Omental fat pad (tissue), 4 donors: ENCODE data around the gene PTPN9. TPM values are rescaled to one million over a fixed set of nuclear protein-coding genes. Genes with fewer than 3 reads are reported as not detected.
"Not testable (repeated sequence)": the region's sequence is repeated elsewhere in the genome, so short reads cannot be mapped to it uniquely, and the experiment has no call there.

Experiments
- ATAC-seq: fragments of 150-250 bp; one replicate; pipeline ENCODE4 v1.9.1; 2016; ENCODE audit warnings: mild to moderate bottlenecking, moderate library complexity; ENCODE audit not compliant: low FRiP score
- DNase-seq: peaks from one replicate; pipeline ENCODE4 v3.0.0-alpha.2; 2019; ENCODE audit warnings: low spot score
- total RNA-seq, 4 donors: library from RNA; depleted of rRNA; stranded (reverse); fragments of >200 nt; gene quantifications; one replicate each; pipeline ENCODE4 v1.1.0, GENCODE V29; 2016
- TF ChIP-seq, protein P1 (sequence below), 3 donors: fragments of 450-650 bp; IDR thresholded peaks; one replicate each; pipeline ENCODE4 v1.5.1; 2016 to 2017; ENCODE audit warnings: antibody characterized with exemption in 3 of 3, mild to moderate bottlenecking in 3 of 3, moderate library complexity in 2 of 3

The PTPN9 gene
- total RNA-seq, 4 donors from 2014 or later, result 12.4 to 18.9 (median 16.1) TPM

DNA sequence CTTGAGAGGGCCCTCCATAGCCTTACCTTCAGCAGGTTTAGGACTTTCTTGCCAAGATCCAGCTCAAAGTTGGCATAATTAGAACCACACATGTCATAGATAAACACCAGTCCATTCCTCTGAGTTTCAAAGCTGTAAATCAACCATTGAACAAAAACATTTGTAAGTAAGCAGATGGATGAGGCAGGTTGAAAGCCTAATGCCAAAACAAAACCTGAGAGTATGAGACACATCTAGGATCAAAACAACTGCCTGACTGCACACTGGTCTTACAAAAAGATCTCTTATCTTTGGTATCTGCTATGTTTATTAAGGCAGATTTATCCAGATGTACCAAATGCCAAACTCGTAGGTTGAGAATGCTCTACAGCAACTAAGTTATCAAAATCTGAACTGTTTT, 61.9 kb downstream of the PTPN9 start:
- TF ChIP-seq, protein P1, sequence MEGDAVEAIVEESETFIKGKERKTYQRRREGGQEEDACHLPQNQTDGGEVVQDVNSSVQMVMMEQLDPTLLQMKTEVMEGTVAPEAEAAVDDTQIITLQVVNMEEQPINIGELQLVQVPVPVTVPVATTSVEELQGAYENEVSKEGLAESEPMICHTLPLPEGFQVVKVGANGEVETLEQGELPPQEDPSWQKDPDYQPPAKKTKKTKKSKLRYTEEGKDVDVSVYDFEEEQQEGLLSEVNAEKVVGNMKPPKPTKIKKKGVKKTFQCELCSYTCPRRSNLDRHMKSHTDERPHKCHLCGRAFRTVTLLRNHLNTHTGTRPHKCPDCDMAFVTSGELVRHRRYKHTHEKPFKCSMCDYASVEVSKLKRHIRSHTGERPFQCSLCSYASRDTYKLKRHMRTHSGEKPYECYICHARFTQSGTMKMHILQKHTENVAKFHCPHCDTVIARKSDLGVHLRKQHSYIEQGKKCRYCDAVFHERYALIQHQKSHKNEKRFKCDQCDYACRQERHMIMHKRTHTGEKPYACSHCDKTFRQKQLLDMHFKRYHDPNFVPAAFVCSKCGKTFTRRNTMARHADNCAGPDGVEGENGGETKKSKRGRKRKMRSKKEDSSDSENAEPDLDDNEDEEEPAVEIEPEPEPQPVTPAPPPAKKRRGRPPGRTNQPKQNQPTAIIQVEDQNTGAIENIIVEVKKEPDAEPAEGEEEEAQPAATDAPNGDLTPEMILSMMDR (IDR thresholded peaks at IDR 0.05), result no peak
- ATAC-seq, result no peak
- no peak for DNase-seq

DNA sequence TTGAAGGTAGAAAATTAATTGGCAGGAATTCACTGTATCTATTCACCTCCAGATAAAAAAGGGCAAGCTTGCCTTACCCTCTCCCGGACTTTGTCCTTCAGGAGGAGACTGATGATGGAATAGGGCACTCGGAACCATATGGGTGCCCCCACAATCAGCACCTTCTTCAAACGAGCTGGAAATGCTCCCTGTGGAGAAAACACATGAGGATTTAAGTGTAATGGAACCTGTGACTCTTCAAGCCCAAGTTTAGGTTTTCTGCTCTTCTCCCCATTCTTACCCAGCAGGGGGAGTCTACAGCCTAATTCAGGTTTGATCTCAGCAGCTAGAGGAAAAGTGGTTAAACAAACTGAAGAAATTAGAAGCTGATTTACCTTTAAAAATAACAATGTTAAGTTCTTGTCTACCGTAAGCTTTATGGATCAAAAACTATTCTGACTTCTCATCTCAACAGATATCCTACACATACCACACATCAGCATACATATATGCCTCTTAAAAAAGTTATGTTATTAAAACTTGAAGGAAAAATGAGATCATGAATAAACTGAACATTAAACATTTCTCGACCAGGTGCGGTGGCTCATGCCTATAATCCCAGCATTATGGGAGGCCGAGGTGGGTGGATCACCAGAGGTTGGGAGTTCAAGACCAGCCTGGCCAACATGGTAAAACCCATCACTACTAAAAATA, 70.1 kb downstream of the PTPN9 start:
- DNase-seq (no peak), ATAC-seq (no peak)
- TF ChIP-seq, protein P1 (IDR thresholded peaks at IDR 0.05), result no peak

DNA sequence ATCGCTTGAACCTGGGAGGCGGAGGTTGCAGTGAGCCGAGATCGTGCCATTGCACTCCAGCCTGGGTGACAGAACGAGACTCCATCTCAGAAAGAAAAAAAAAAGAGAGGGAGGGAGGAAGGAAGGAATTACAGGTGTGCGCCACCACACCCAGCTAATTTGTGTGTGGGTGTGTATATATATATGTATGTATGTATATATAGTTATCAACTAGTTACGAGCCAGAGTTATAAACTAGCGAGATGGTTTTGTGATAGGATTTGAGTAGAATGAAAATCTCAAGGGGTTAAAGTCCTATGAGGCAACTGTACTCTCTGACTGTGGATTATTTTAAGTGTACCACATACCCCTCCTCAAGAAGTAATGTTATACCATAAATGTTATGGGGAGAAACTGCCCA, 76.8 kb downstream of the PTPN9 start:
- DNase-seq (no peak), ATAC-seq (no peak)
- TF ChIP-seq, protein P1 (IDR thresholded peaks at IDR 0.05), result no peak

DNA sequence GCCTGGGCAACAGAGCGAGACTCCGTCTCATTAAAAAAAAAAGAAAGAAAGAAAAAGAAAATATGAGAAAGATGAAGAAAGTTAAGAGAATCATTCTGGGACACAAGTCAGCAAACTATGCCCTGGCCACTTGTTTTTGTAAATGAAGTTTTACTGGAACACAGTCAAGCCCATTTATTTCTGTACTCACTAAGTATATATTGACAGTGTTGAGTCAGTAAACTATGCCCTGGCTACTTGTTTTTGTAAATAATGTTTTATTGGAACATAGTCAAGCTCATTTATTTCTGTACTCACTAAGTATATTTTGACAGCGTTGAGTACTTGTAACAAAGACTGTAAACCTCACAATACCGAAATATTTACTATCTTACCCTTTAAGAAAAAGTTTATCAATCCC, 85.4 kb downstream of the PTPN9 start:
- ATAC-seq, result no peak
- TF ChIP-seq, protein P1 (IDR thresholded peaks at IDR 0.05), result no peak
- DNase-seq, result no peak

DNA sequence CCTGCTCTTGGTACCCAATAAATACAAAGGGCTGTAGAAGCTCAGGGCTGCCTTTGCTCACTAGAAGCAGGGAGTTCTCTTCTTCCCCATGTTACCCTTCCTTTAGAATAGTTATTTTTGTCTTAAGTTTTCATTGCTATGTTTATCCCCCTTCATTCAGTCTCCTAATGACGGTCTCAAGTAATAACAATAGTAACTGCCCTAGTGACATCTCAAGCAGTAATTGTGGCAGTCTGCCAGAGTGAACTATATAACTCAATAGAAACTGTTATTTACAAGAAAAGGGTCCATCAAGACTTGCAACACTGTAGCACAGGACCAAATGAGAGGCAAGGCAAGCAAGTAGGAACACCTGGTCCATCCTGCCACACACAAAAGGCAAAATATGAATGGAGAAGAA, 95.2 kb downstream of the PTPN9 start:
- DNase-seq (no peak), ATAC-seq (no peak)
- TF ChIP-seq, protein P1 (IDR thresholded peaks at IDR 0.05), result no peak

DNA sequence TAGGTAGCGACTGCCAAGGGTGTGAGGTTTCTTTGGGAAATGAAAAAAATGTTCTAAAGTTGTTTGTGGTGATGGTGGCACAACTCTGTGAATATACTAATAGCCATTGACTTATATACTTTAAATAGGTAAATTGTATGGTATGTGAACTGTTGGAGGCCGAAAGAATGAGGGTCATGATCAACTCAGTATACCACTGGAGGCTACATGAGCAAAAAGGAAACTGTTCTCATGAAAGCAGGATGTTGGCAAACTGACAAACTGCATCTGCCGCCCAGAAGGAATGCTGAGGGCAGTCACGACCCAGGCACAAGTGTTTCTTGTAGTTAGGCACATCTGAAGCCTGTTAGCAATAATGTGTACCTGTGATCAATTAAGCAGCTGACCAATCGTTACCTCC, 95.6 kb downstream of the PTPN9 start:
- not testable (repeated sequence) for DNase-seq, ATAC-seq

DNA sequence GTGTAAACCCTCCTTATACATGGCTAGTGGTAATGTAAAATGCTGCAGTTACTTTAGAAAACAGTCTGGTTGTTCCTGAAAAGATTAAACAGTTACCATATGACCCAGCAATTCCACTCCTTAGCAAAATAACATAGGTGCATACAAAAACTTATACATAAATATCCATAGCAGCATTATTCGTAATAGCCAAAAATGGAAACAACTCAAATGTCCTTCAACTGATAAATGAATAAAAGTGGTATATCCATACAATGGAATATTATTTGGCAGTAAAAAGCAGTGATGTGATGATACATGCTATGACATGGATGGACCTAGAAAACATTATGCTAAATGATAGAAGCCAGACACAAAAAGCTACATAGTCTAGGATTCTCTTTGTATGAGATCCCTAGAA, 96.0 kb downstream of the PTPN9 start:
- ATAC-seq (no peak), DNase-seq (no peak)
- TF ChIP-seq, protein P1 (IDR thresholded peaks at IDR 0.05), result no peak

DNA sequence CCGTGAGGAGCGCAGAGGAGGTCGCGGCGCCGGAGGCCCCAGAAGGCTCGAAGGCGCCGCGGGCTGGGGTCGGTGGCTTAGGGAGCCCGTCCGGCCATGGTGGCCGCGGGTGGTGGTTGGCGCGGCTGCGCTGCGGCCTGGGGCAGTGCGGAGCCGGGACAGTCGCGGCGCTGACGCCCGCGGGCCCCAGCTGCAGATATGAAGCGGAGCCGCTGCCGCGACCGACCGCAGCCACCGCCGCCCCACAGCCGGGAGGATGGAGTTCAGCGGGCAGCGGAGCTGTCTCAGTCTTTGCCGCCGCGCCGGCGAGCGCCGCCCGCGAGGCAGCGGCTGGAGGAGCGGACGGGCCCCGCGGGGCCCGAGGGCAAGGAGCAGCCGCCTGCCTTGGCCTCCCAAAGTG, 98.7 kb downstream of the PTPN9 start:
- ATAC-seq, DNase-seq: not testable (repeated sequence)
